ENCODE results near the gene RAB6D.
"Not testable (repeated sequence)": the region's sequence is repeated elsewhere in the genome, so short reads cannot be mapped to it uniquely, and the experiment has no call there.

The RAB6D gene

GRCh38 chr2:131322209-131322608, 41.8 kb downstream of the RAB6D start:
- TF ChIP-seq CTCF (IDR thresholded peaks at IDR 0.05; ENCODE audit: extremely low read depth, missing control alignments): no peak
- no peak for DNase-seq (ENCODE audit: low spot score)

- not testable (repeated sequence) for DNase-seq (ENCODE audit: low spot score)
Measured at GRCh38 chr2:131321344-131321743, 42.6 kb downstream of the RAB6D start.

GRCh38 chr2:131311001-131311400, 53.0 kb downstream of the RAB6D start:
- not testable (repeated sequence) for DNase-seq (ENCODE audit: low spot score)
